ENCODE data around the gene MGLL. TPM values are rescaled to one million over a fixed set of nuclear protein-coding genes. Genes with fewer than 3 reads are reported as not detected.

The MGLL gene
- total and polyA plus RNA-seq, 2 donors (not counting 1 experiment from before 2014, with no cell fraction given), result 1.7 to 6.9 TPM

GRCh38 chr3:127760361-127760760 is 62.0 kb downstream of the MGLL start:
- peaks cover 28 to 48% of the 10 kb centered on the region in 2 donors for H3K4me1 ChIP-seq (ENCODE audit: control insufficient read depth in 2 of 2, insufficient read depth in 2 of 2, low read length in 2 of 2)
- POLR2A ChIA-PET, result no interaction called here

GRCh38 chr3:127759826-127760225 is 62.5 kb downstream of the MGLL start:
- H3K9me3 Mint-ChIP-seq (ENCODE audit: insufficient read depth), result no peaks in the 10 kb centered on the region
- Histone ChIP-seq H3K27me3 (replicated peaks in 1 of 4; ENCODE audit: control extremely low read depth in 1 of 4, control insufficient read depth in 3 of 4, insufficient read depth in 4 of 4, low read length in 3 of 4) (no peaks in the 10 kb centered on the region), H3K4me2 (replicated peaks; ENCODE audit: low read depth, low read length, poor library complexity, severe bottlenecking) (no peak overlapping the region), H3K4me1 (ENCODE audit: control insufficient read depth in 2 of 2, insufficient read depth in 2 of 2, low read length in 2 of 2) (peaks cover 33 to 53% of the 10 kb centered on the region in 2 donors), H2AFZ (ENCODE audit: insufficient read depth, low read depth, low read length, poor library complexity, severe bottlenecking) (no peak overlapping the region), H4K20me1 (ENCODE audit: control insufficient read depth, insufficient read depth, low read length, poor library complexity, severe bottlenecking) (no peaks in the 10 kb centered on the region), H3K4me3 (ENCODE audit: control extremely low read depth in 1 of 5, extremely low read depth in 1 of 5, insufficient read depth in 1 of 5, low read depth in 2 of 5, low read length in 4 of 5) (no peak overlapping the region), H3K27ac (ENCODE audit: low read length in 2 of 2) (no peak overlapping the region), H3K9me3 (ENCODE audit: control extremely low read depth in 1 of 3, control insufficient read depth in 2 of 3, insufficient read depth in 1 of 3, low read length in 2 of 3) (no peaks in the 10 kb centered on the region), H3K79me2 (ENCODE audit: control insufficient read depth, insufficient read depth, low read length) (no peaks in the 10 kb centered on the region), H3K9ac (ENCODE audit: low read length) (no peak overlapping the region), H3K36me3 (replicated peaks in 1 of 2; ENCODE audit: control extremely low read depth in 1 of 2, control insufficient read depth in 1 of 2, extremely low read depth in 1 of 2, insufficient read depth in 2 of 2, low read length in 1 of 2) (no peaks in the 10 kb centered on the region)
- peaks cover 52% of the 10 kb centered on the region for H3K4me1 Mint-ChIP-seq
- intact Hi-C loops (cut with micrococcal nuclease), result loop anchor here (10.0 kb wide), 3 partner anchors 65 to 1675 kb away; partner anchors contain the start of genes MCM2, SLC41A3 and TPRA1
- POLR2A ChIA-PET, result interaction anchor here (0.5 kb wide), 1 partner anchor 1474 kb away, joined by 7 read pairs; no protein-coding TSS in a partner anchor
- ATAC-seq (ENCODE audit: low read depth) (no peak), DNase-seq (no peak)
- TF ChIP-seq, protein P1, sequence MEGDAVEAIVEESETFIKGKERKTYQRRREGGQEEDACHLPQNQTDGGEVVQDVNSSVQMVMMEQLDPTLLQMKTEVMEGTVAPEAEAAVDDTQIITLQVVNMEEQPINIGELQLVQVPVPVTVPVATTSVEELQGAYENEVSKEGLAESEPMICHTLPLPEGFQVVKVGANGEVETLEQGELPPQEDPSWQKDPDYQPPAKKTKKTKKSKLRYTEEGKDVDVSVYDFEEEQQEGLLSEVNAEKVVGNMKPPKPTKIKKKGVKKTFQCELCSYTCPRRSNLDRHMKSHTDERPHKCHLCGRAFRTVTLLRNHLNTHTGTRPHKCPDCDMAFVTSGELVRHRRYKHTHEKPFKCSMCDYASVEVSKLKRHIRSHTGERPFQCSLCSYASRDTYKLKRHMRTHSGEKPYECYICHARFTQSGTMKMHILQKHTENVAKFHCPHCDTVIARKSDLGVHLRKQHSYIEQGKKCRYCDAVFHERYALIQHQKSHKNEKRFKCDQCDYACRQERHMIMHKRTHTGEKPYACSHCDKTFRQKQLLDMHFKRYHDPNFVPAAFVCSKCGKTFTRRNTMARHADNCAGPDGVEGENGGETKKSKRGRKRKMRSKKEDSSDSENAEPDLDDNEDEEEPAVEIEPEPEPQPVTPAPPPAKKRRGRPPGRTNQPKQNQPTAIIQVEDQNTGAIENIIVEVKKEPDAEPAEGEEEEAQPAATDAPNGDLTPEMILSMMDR (IDR thresholded peaks at IDR 0.05), result no peak
- no peak for TF ChIP-seq EZH2 (IDR thresholded peaks at IDR 0.05; ENCODE audit: borderline replicate concordance, insufficient read depth, low read depth, low read length, poor library complexity, severe bottlenecking)
- no peak overlapping the region for H3K27ac Mint-ChIP-seq
- WGBS (ENCODE audit: insufficient coverage), result 66% methylated on average over 8 of the region's 8 CpGs
- CTCF ChIA-PET, result no interaction called here
- H3K4me3 Mint-ChIP-seq, result no peak overlapping the region
- H3K27me3 Mint-ChIP-seq, result no peaks in the 10 kb centered on the region

More at GRCh38 chr3:127760361-127760760, 62.0 kb downstream of the MGLL start:
- CTCF ChIA-PET, result no interaction called here
- Mint-ChIP-seq H3K4me1 (peaks cover 52% of the 10 kb centered on the region), H3K27me3 (no peaks in the 10 kb centered on the region), H3K9me3 (ENCODE audit: insufficient read depth) (no peaks in the 10 kb centered on the region), H3K4me3 (no peak overlapping the region), H3K27ac (no peak overlapping the region)
- Histone ChIP-seq H3K27ac (ENCODE audit: low read length in 2 of 2) (no peak overlapping the region), H3K4me2 (replicated peaks; ENCODE audit: low read depth, low read length, poor library complexity, severe bottlenecking) (no peak overlapping the region), H3K27me3 (replicated peaks in 1 of 4; ENCODE audit: control extremely low read depth in 1 of 4, control insufficient read depth in 3 of 4, insufficient read depth in 4 of 4, low read length in 3 of 4) (no peaks in the 10 kb centered on the region), H4K20me1 (ENCODE audit: control insufficient read depth, insufficient read depth, low read length, poor library complexity, severe bottlenecking) (no peaks in the 10 kb centered on the region), H3K4me3 (ENCODE audit: control extremely low read depth in 1 of 5, extremely low read depth in 1 of 5, insufficient read depth in 1 of 5, low read depth in 2 of 5, low read length in 4 of 5) (no peak overlapping the region), H3K9ac (ENCODE audit: low read length) (no peak overlapping the region), H3K79me2 (ENCODE audit: control insufficient read depth, insufficient read depth, low read length) (no peaks in the 10 kb centered on the region), H3K9me3 (ENCODE audit: control extremely low read depth in 1 of 3, control insufficient read depth in 2 of 3, insufficient read depth in 1 of 3, low read length in 2 of 3) (no peaks in the 10 kb centered on the region), H2AFZ (ENCODE audit: insufficient read depth, low read depth, low read length, poor library complexity, severe bottlenecking) (no peak overlapping the region), H3K36me3 (replicated peaks in 1 of 2; ENCODE audit: control extremely low read depth in 1 of 2, control insufficient read depth in 1 of 2, extremely low read depth in 1 of 2, insufficient read depth in 2 of 2, low read length in 1 of 2) (no peaks in the 10 kb centered on the region)
- DNase-seq (no peak), ATAC-seq (ENCODE audit: low read depth) (no peak)
- TF ChIP-seq, protein P1 (IDR thresholded peaks at IDR 0.05), result no peak
- TF ChIP-seq EZH2 (IDR thresholded peaks at IDR 0.05; ENCODE audit: borderline replicate concordance, insufficient read depth, low read depth, low read length, poor library complexity, severe bottlenecking), result no peak
- intact Hi-C loops (cut with micrococcal nuclease), result no loop called here
- 99% methylated on average over 14 of the region's 14 CpGs for WGBS (ENCODE audit: insufficient coverage)
